GM12878 (cell line): ENCODE results near the gene HOMER2. TPM values are rescaled to one million over a fixed set of nuclear protein-coding genes. Genes with fewer than 3 reads are reported as not detected.

Experiments used
- ATAC-seq: fragments of 200-7000 bp; cut with Tn5 transposase; 3 replicates; pipeline ENCODE4 v1.9.1; 2020; ENCODE audit warnings: mild to moderate bottlenecking, moderate library complexity
- BruUV-seq: library from RNA; stranded (reverse); fragments of 400-500 nt; replicated peaks from 2 replicates; lab custom pipeline; 2021; lab: Mats Ljungman, UMichigan
- CTCF ChIA-PET: fragments of 300-600 bp; sonication (Branson Sonifier 250); formaldehyde crosslinking; extraction: SDS; loops from one replicate; lab custom pipeline; 2021; ENCODE audit warnings: inconsistent platforms; lab: Yijun Ruan, JAX
- POLR2A ChIA-PET: fragments of 350-600 bp; formaldehyde crosslinking; extraction: SDS; loops from one replicate; lab custom pipeline; 2021; ENCODE audit warnings: inconsistent platforms; lab: Charles Lee
- RAD21 ChIA-PET: fragments of 300-600 bp; sonication (Branson Sonifier 250); formaldehyde crosslinking; loops from one replicate; lab custom pipeline; 2023; ENCODE audit warnings: antibody characterized with exemption; ENCODE audit not compliant: unreplicated experiment; lab: Charles Lee
- SMC1A ChIA-PET: fragments of 300-600 bp; sonication (Branson Sonifier 250); formaldehyde crosslinking; loops from one replicate; lab custom pipeline; 2023; ENCODE audit not compliant: unreplicated experiment, uncharacterized antibody; lab: Charles Lee
- DNase-seq: peaks from one replicate; pipeline ENCODE4 v3.0.0-alpha.2; 2011; ENCODE audit warnings: low read depth, low spot score
- FAIRE-seq: peaks from 3 replicates; lab custom pipeline; 2011; peaks lifted over from hg19 to GRCh38; lab: Jason Lieb, UNC
- H2AFZ ChIP-seq: 2 replicates; pipeline ENCODE4 v1.6.0; 2011; ENCODE audit warnings: low read depth, low read length, control low read depth; ENCODE audit not compliant: control insufficient read depth
- H3K27ac ChIP-seq: 2 replicates; pipeline ENCODE4 v1.5.1; 2011; ENCODE audit warnings: control low read depth; ENCODE audit not compliant: control insufficient read depth, insufficient read depth
- H3K27me3 ChIP-seq, 2 experiments: replicated peaks in 1 of 2; 2 replicates each; pipeline versions ENCODE4 v1.6.0 to v1.6.1; 2011; ENCODE audit warnings: low read length in 1 of 2; ENCODE audit not compliant: control insufficient read depth in 2 of 2, insufficient read depth in 2 of 2
- H3K36me3 ChIP-seq, 2 experiments: 2 replicates each; pipeline ENCODE4 v1.5.1; 2011; ENCODE audit warnings: low read length in 1 of 2; ENCODE audit not compliant: control insufficient read depth in 2 of 2, insufficient read depth in 2 of 2
- H3K4me1 ChIP-seq: 2 replicates; pipeline ENCODE4 v1.6.1; 2011; ENCODE audit warnings: mild to moderate bottlenecking, low read length, moderate library complexity, mixed read lengths; ENCODE audit not compliant: control insufficient read depth, insufficient read depth
- H3K4me2 ChIP-seq: 2 replicates; pipeline ENCODE4 v1.6.0; 2011; ENCODE audit warnings: control low read depth; ENCODE audit not compliant: control insufficient read depth, insufficient read depth
- H3K4me3 ChIP-seq: fragments of 200-600 bp; sonication (generic); 2 replicates; pipeline ENCODE4 v1.5.1; 2016
- H3K79me2 ChIP-seq: 2 replicates; pipeline ENCODE4 v1.6.0; 2011; ENCODE audit warnings: low read length; ENCODE audit not compliant: control insufficient read depth, insufficient read depth
- H3K9ac ChIP-seq: 2 replicates; pipeline ENCODE4 v1.8.0; 2011; ENCODE audit warnings: low read length, control low read depth, mixed read lengths; ENCODE audit not compliant: control insufficient read depth, insufficient read depth
- H3K9me3 ChIP-seq: replicated peaks from 3 replicates; pipeline ENCODE4 v1.5.1; 2011; ENCODE audit warnings: mild to moderate bottlenecking, low read length; ENCODE audit not compliant: control insufficient read depth, insufficient read depth
- H4K20me1 ChIP-seq: 2 replicates; pipeline ENCODE4 v1.6.0; 2011; ENCODE audit not compliant: control insufficient read depth, insufficient read depth
- ATF7 ChIP-seq: fragments of 450-650 bp; IDR thresholded peaks from 2 replicates; pipeline ENCODE4 v1.6.1; 2016; ENCODE audit warnings: low read depth, mild to moderate bottlenecking
- BACH1 ChIP-seq: fragments of 450-650 bp; IDR thresholded peaks from 2 replicates; pipeline ENCODE4 v1.6.1; 2017; ENCODE audit warnings: mild to moderate bottlenecking, borderline replicate concordance
- FOXM1 ChIP-seq: IDR thresholded peaks from 2 replicates; pipeline ENCODE4 v1.6.1; 2012; ENCODE audit warnings: low read depth, mild to moderate bottlenecking, inconsistent platforms, low read length, moderate library complexity
- HDGF ChIP-seq: fragments of 450-650 bp; IDR thresholded peaks from 2 replicates; pipeline ENCODE4 v1.6.1; 2016; ENCODE audit warnings: antibody characterized with exemption
- HSF1 ChIP-seq: fragments of 150-350 bp; IDR thresholded peaks from 2 replicates; pipeline ENCODE4 v1.6.1; 2014; ENCODE audit warnings: mild to moderate bottlenecking, low read depth, low read length
- MXI1 ChIP-seq: fragments of 150-350 bp; IDR thresholded peaks from 2 replicates; pipeline ENCODE4 v1.6.1; 2011; ENCODE audit warnings: low read depth, mild to moderate bottlenecking, inconsistent platforms, low read length, improper control_type of control experiment
- POLR2AphosphoS5 ChIP-seq: IDR thresholded peaks from 2 replicates; pipeline ENCODE4 v1.6.1; 2011; ENCODE audit warnings: mild to moderate bottlenecking, low read length, inconsistent platforms
- RFX5 ChIP-seq: IDR thresholded peaks from 2 replicates; pipeline ENCODE4 v1.6.1; 2011; ENCODE audit warnings: low read depth, low read length, improper control_type of control experiment
- SMAD5 ChIP-seq: IDR thresholded peaks from 2 replicates; pipeline ENCODE4 v1.6.1; 2016; ENCODE audit warnings: antibody characterized with exemption, low read depth
- SMC3 ChIP-seq: IDR thresholded peaks from 2 replicates; pipeline ENCODE4 v1.6.1; 2011; ENCODE audit warnings: low read length, improper control_type of control experiment, borderline replicate concordance
- SP1 ChIP-seq: IDR thresholded peaks from one replicate; pipeline ENCODE4 v1.6.1; 2011; ENCODE audit warnings: low read depth, low read length
- SUPT20H ChIP-seq: IDR thresholded peaks from 2 replicates; pipeline ENCODE4 v1.6.1; 2011; ENCODE audit warnings: low read depth, mild to moderate bottlenecking, low read length, moderate library complexity, borderline replicate concordance; ENCODE audit not compliant: control insufficient read depth
- USF2 ChIP-seq: IDR thresholded peaks from 2 replicates; pipeline ENCODE4 v1.6.1; 2011; ENCODE audit warnings: low read depth, low read length, improper control_type of control experiment, borderline replicate concordance
- WGBS: methylation state at CpG from one replicate; pipeline ENCODE4 v1.1.6; 2016; ENCODE audit warnings: low lambda C conversion rate; ENCODE audit not compliant: insufficient replicate concordance, insufficient coverage; ENCODE audit errors: missing lambda C conversion rate; 5-methylcytosine and 5-hydroxymethylcytosine counted together
- in situ Hi-C: fragments of 300-500 bp; cut with MboI; formaldehyde crosslinking; loops from 9 replicates; pipeline ENCODE4 v1.14.3; 2018; ENCODE audit warnings: mixed read lengths
- intact Hi-C: fragments of 100-400 bp; cut with micrococcal nuclease; formaldehyde crosslinking; loops from one replicate; pipeline ENCODE4 v1.14.2; 2022; ENCODE audit not compliant: unreplicated experiment
- polyA plus RNA-seq, 11 experiments: library from polyadenylated mRNA; depleted of rRNA in 4 of 11; unstranded in 6 of 11; stranded (reverse) in 5 of 11; fragments of >200 nt; fragmentation: Nextera tagmentation in 4 of 11; fragmentation: Illumina TruSeq in 1 of 11; extraction: Ambion mirVana in 4 of 11; extraction: Trizol in 1 of 11; gene quantifications; 1 replicate in 1 of 11; 2 replicates in 10 of 11; pipeline versions ENCODE4 v1.2.1 to v1.2.3, GENCODE V29; 2011 to 2016; ENCODE audit warnings: inconsistent platforms in 2 of 11, missing spikeins in 2 of 11, low read depth in 1 of 11
- total RNA-seq, 4 experiments: library from RNA; depleted of rRNA in 3 of 4; stranded (reverse); fragments of >200 nt in 3 of 4; fragmentation: Illumina TruSeq in 1 of 4; extraction: Trizol in 1 of 4; gene quantifications; 2 replicates each; pipeline versions ENCODE4 v1.2.1 to v1.2.3, GENCODE V29; 2013 to 2021

Gene HOMER2
- total and polyA plus RNA-seq, 10 of the 15 experiments (the other 5 are each of a cell fraction or from before 2014, with no cell fraction given): 0.60 to 5.0 (median 1.8) TPM

GRCh38 chr15:82992436-82992998, 40.0 kb upstream of the HOMER2 start:
- intact Hi-C loops (no loop called here), in situ Hi-C loops (no loop called here)
- ChIA-PET RAD21 (no interaction called here), SMC1A (interaction anchor here (0.7 kb wide), 1 partner anchor 8 kb away, joined by 3 read pairs; no protein-coding TSS in a partner anchor), POLR2A (interaction anchor here (0.6 kb wide), 1 partner anchor 85 kb away, joined by 3 read pairs; no protein-coding TSS in a partner anchor), CTCF (interaction anchor here (0.9 to 1.8 kb wide), 4 partner anchors 8 to 461 kb away, joined by 3 to 8 read pairs (median 4); partner anchors contain the start of gene C15orf40)
- FAIRE-seq (no peak), DNase-seq (no peak), ATAC-seq (no peak)
- Histone ChIP-seq H3K9ac (no peak overlapping the region), H3K27ac (no peak overlapping the region), H3K27me3 (no peaks in the 10 kb centered on the region), H3K4me2 (no peak overlapping the region), H3K4me1 (no peaks in the 10 kb centered on the region), H4K20me1 (no peaks in the 10 kb centered on the region), H3K9me3 (no peaks in the 10 kb centered on the region), H3K79me2 (no peaks in the 10 kb centered on the region), H2AFZ (no peak overlapping the region), H3K36me3 (peaks cover 0 to 2% of the 10 kb centered on the region in 2 experiments; a peak in 1 of 4 replicates), H3K4me3 (no peak overlapping the region)
- 100% methylated on average over 3 of the region's 3 CpGs for WGBS
- no TSS peak for BruUV-seq
- no peak for TF ChIP-seq USF2
- TF ChIP-seq SMAD5: no peak
- no peak for TF ChIP-seq BACH1
- TF ChIP-seq HDGF: no peak
- no peak for TF ChIP-seq POLR2AphosphoS5
- no peak for TF ChIP-seq MXI1
- no peak for TF ChIP-seq SP1
- no peak for TF ChIP-seq SUPT20H
- TF ChIP-seq RFX5: no peak
- no peak for TF ChIP-seq SMC3
- TF ChIP-seq FOXM1: no peak
- no peak for TF ChIP-seq ATF7
- no peak for TF ChIP-seq HSF1
